ENCODE data around the gene TTC13.

Gene TTC13

GRCh38 chr1:230906226-230906625 lies 72.4 kb downstream of the TTC13 start:
- FAIRE-seq = no peak

DNA sequence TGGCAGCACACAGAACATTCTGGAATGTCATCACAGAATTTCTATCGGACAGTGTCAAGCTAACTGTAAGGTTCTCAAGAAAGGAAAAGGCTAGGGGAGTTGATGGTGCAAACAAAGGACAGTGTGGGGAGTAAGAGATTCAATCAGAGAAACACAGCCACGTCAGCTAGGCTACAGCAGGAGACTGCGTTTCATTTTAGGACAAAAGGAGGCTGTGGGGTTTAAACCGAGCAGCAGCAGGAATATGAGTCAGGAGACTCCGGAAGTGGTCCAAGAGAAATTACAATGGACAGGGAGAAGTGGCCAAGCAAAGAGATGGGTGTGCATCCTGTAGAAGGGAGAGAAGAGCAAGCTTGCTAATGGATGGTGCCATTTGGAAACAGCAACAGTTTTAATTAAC lies 72.9 kb downstream of the TTC13 start:
- no peak for FAIRE-seq

DNA sequence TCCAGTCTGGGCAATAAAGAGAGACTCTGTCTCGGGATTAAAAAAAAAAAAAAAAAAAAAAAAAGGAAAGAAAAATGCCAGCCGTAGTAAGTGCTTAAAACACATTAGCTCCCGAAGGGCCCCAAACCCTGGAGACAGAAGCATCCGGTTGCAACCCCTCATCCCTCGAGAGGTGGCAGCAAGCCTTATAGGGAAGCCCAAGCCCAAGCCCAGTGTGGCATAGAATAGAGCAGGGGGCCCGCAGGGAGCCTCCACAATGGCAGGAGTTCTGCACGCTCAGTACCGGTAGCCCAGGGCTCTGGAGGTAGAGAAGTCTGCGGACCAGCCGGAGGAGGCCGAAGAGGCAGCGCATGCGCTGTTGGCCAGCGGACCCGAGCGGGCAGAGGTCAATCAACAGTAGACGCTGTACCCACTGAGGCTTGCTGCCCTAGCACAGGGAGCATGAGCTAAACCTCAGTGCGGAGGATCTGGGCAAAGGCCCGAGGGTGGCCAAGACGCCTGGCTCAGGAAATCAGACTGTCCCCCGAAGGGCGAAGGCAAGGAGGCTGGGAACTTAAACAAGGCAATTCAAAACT lies 76.2 kb downstream of the TTC13 start:
- no peak for FAIRE-seq

- no peak for FAIRE-seq
These were observed 77.0 kb downstream of the TTC13 start for GRCh38 chr1:230901671-230902070.

DNA sequence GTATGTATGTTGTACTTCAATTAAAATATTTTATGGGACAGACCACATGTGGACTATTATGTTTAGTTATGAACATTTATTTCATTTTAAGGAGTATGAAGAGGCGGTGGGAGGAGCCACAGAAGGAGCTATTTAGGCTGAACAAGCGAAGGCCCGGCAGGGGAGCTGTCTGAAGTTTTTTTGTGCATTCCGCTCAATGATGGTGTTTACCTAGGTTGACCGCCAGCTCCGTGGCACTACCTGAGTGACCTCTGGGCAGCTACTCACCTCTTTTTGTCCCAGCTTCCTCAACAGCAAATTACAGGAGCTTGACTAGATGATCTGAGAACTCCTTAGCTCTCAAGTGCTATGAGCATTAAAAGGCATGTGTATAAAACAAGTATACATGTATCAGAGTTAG lies 77.7 kb downstream of the TTC13 start:
- no peak for FAIRE-seq

DNA sequence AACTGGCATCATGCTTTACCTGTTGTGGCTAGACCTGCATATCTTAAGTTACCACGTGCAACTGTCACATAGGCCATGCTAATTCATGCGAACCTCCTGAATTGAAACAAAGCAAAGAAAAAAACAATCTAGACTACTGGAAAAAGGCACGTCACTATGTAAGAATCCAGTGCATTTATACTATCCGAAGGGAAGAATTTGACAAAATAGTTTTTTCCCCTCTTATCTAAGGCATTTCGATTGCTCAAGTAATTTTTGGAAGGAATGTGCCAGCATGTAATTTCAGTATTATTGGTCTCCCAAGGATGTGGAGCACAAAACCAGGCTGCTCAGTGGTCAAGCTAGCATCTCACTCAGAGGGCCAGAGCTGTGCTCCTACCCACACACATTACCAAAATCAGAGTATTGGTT lies 78.8 kb downstream of the TTC13 start:
- FAIRE-seq = no peak

- no peak for FAIRE-seq
These were observed 79.9 kb downstream of the TTC13 start for GRCh38 chr1:230898748-230899147.

DNA sequence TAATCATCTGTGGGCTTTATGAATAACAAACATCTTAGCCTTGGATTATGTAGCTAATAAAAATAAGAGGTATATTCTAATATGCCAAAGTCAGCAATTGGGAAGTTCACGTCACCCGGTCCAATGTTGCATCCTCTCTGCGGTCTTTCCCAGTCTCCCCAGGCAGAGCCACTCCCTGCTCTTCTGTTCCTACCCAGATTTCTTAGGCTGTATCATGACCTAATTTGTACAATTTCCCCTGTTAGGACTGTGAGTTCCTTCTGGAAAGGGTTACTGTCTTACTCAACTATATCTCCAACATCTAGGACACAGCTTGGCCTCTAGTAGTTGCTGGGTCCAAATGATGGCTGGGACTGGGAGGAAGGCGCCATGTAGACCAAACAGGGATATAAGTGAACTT lies 80.5 kb downstream of the TTC13 start:
- FAIRE-seq = no peak

DNA sequence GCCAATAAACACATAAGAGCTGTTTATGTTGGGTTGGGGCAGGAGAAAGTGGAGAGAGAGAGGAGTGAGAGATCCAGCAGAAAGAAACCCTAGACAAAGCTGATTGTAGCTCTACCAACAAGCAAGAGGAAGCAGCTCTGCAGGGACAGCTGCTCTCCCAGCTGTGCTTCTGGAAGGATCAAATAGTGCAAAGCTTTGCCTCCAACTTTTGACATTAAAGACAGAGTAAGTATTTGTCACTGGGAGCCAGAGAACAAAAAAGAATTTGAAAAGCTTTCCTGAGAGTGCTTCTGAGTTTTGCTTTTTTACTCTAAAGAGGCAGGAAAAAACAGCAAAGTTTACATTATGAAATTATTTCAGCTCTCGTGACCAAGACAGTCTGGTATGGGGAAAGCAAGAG lies 81.9 kb downstream of the TTC13 start:
- no peak for FAIRE-seq

GRCh38 chr1:230895452-230895851 lies 83.2 kb downstream of the TTC13 start:
- no peak for FAIRE-seq

- no peak for FAIRE-seq
These were observed 84.0 kb downstream of the TTC13 start for GRCh38 chr1:230894664-230895063.

GRCh38 chr1:230894032-230894431 lies 84.6 kb downstream of the TTC13 start:
- no peak for FAIRE-seq

GRCh38 chr1:230892018-230892491 lies 86.6 kb downstream of the TTC13 start:
- no peak for FAIRE-seq

DNA sequence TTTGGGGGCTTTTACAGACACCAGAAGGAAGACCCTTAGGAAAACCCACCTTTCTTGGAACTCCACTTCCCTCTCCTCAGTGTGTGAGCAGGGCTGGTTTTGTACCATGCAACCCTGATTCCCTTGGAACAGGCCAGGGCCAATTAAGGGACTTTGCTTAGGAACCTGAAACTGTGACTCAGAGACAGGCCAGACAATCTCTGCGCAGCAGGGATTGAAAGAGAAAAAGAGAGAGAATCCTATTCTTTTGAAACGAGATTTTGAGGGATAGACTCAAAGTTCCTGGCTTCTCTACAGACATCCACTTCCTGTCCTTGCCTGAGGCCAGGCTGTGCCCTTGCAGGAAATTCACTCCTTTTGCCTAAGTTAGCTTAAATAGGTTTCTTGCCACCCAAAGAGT lies 87.2 kb downstream of the TTC13 start:
- no peak for FAIRE-seq

DNA sequence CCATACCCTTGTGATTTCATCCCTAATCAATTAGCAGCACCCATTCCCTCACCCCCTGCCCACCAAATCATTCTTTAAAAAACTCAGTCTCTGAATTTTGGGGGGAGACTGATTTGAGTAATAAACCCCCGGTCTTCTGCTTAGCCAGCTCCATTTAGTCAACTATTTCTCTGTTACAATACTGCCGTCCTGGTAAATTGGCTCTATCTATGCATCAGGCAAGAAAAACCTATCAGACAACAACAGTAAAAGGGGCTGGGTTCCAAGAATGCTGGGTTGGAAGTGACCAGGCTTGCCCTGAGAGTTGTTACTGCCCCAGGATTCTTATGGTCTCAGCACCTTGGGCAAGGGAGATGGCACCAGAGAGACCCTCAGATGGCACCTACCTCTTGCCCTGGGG lies 94.0 kb downstream of the TTC13 start:
- no peak for FAIRE-seq

DNA sequence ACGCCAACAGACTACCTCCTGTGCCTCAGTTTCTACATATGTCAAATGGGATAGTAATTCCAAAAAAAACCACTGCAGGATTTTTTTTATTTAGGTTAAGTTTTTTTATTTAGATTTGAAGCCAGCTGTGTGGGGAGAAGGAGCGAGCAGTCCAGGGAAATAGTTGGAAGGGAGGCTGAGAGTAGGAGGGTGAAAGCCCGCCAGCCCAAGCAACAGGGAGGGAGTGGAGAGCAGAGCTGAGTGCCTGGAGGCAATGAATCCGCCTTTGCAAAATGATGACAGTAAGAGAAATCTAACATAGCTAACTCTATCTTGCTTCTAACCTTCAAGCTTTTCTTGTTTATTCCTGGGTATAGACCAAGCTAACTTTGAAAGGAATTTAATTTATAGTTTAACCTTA lies 94.7 kb downstream of the TTC13 start:
- no peak for FAIRE-seq

GRCh38 chr1:230879778-230880177 lies 98.9 kb downstream of the TTC13 start:
- FAIRE-seq = no peak

GRCh38 chr1:230878591-230878990 lies 100.1 kb downstream of the TTC13 start:
- no peak for FAIRE-seq

GRCh38 chr1:230877924-230878590 lies 100.6 kb downstream of the TTC13 start:
- FAIRE-seq = no peak

DNA sequence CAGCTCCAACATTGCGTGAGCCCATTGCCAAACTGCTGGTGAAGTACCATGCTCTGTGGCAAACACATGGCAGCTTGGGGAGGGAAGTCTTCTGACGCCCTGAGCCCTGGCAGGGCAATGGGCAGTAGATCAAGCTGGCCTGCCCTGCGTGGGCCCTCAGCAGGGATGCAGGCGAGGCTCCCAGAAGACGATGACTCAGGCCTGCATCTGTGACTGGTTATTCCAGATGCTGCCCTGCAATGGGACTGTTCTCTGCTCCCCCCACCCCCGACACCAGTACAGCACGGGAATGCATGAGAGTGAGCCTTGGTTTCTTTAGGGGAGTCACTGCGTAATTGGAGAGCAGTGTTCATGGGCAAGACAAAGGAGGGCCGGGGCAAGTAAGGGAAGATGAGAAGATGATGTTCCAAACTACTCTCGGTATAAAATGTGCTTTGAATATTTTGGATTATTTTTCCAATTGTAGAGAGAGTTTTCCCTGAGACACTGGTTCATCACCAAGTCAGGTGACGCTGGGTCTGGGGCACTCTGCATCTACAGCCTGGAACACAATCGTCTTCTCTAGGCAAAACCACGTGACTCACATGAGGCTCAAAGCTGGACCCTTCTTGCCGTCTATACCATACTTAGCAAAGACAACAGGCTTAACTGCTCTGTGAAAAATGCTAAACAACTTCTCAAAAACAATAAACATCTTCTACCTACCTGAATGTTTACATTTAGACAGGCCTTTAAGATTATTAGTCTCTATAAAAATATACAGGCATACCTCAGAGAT lies 101.3 kb downstream of the TTC13 start:
- FAIRE-seq = no peak

- FAIRE-seq = no peak
These were observed 102.0 kb downstream of the TTC13 start for GRCh38 chr1:230876660-230877059.

GRCh38 chr1:230875370-230875769 lies 103.3 kb downstream of the TTC13 start:
- FAIRE-seq = no peak

DNA sequence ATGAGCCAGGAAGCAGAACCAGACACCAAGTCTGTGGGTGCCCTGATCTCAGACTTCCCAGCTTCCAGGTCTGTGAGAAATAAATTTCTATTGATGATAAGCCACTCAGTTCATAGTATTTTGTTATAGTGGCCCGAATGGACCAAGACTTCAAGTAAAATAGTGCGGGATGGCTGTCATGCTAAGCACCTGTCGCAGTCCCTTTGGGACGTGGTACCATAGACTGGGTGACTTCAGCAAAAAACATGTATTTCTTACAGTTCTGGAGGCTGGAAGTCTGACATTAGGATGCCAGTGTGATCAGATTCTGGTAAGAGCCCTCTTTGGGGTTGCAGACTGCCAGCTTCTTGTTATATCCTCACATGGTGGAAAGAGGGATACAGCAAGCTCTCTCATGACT lies 107.7 kb downstream of the TTC13 start:
- FAIRE-seq = no peak

- FAIRE-seq = no peak
These were observed 109.2 kb downstream of the TTC13 start for GRCh38 chr1:230869500-230869899.
